ENCODE measurements around the gene AATK.

DNA sequence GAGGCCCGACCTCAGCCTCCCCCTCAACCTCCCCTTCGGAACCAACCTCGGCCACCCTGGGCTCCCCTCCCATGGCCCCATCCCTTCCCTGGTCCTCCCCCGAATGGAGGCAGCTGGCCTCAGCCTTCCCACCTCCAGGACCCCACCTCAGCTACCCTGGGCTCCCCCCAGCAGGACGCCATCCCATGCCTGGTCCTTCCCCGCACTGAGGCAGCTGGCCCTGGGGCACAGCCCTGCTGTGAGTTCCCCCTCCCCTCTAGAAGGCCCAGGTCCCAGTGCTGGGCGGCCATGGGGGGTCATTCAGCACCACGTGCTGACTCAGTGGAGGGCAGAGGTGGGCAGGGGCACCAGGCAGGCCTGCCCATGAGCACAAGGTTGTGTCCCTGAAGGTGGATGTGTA lies 29.7 kb downstream of the AATK start:
- no peak for TF ChIP-seq EZH2 (IDR thresholded peaks at IDR 0.05; ENCODE audit: insufficient read depth, poor library complexity, severe bottlenecking)
- no peak for TF ChIP-seq EZH2phosphoT487 (IDR thresholded peaks at IDR 0.05; ENCODE audit: insufficient read depth, low read depth)
